PC-9 (cell line): ENCODE data around the gene TLR6. TPM values are rescaled to one million over a fixed set of nuclear protein-coding genes. Genes with fewer than 3 reads are reported as not detected.
A peak's percentile ranks its signal among the peaks of the same experiment; 100 is the strongest.

ENCODE experiments used
- BruUV-seq: library from RNA; stranded (reverse); fragments of 400-500 nt; replicated peaks from 2 replicates; lab custom pipeline; 2021; lab: Mats Ljungman, UMichigan
- CTCF ChIA-PET: fragments of 300-600 bp; sonication (Branson Sonifier 250); formaldehyde crosslinking; loops from one replicate; lab custom pipeline; 2022; ENCODE audit warnings: antibody characterized with exemption; lab: Charles Lee
- POLR2A ChIA-PET: fragments of 300-600 bp; sonication (Branson Sonifier 250); formaldehyde crosslinking; loops from one replicate; lab custom pipeline; 2022; ENCODE audit warnings: antibody characterized with exemption; ENCODE audit not compliant: unreplicated experiment; lab: Charles Lee
- DNase-seq, 2 experiments: peaks; one replicate each; pipeline versions ENCODE4 v3.0.0 to v3.0.0-alpha.2; 2015 to 2022; ENCODE audit warnings: mixed read lengths in 1 of 2
- H2AFZ ChIP-seq: fragments of 200-600 bp; sonication (generic); 2 replicates; pipeline ENCODE4 v1.8.1; 2017; ENCODE audit warnings: antibody characterized with exemption
- H3F3A ChIP-seq: fragments of 200-600 bp; sonication (generic); 2 replicates; pipeline ENCODE4 v1.8.1; 2017; ENCODE audit warnings: antibody characterized with exemption, mild to moderate bottlenecking, low read depth; ENCODE audit not compliant: insufficient read depth
- H3K27ac ChIP-seq: fragments of 200-600 bp; sonication (generic); 2 replicates; pipeline ENCODE4 v1.6.1; 2016; ENCODE audit warnings: mixed run types
- H3K27me3 ChIP-seq: fragments of 200-600 bp; sonication (generic); 2 replicates; pipeline ENCODE4 v1.6.1; 2016; ENCODE audit warnings: low read depth, mixed run types; ENCODE audit not compliant: insufficient read depth
- H3K36me3 ChIP-seq: fragments of 200-600 bp; sonication (generic); 2 replicates; pipeline ENCODE4 v1.6.1; 2016; ENCODE audit warnings: low read depth, mixed run types
- H3K4me1 ChIP-seq: fragments of 200-600 bp; sonication (generic); replicated peaks from 2 replicates; pipeline ENCODE4 v1.6.1; 2016; ENCODE audit warnings: mixed run types; ENCODE audit not compliant: insufficient read depth
- H3K4me2 ChIP-seq: fragments of 200-600 bp; sonication (generic); 2 replicates; pipeline ENCODE4 v1.6.1; 2017; ENCODE audit warnings: mixed run types
- H3K4me3 ChIP-seq: fragments of 200-600 bp; sonication (generic); 2 replicates; pipeline ENCODE4 v1.6.1; 2016; ENCODE audit warnings: mixed run types
- H3K79me2 ChIP-seq: fragments of 200-600 bp; sonication (generic); 2 replicates; pipeline ENCODE4 v1.6.1; 2017; ENCODE audit warnings: low read depth, mixed run types
- H3K9me2 ChIP-seq: fragments of 200-600 bp; sonication (generic); 2 replicates; pipeline ENCODE4 v1.8.1; 2017; ENCODE audit warnings: mild to moderate bottlenecking; ENCODE audit not compliant: insufficient read depth
- H3K9me3 ChIP-seq: fragments of 200-600 bp; sonication (generic); 2 replicates; pipeline ENCODE4 v1.8.1; 2016; ENCODE audit warnings: low read depth; ENCODE audit not compliant: insufficient read depth
- H4K20me1 ChIP-seq: fragments of 200-600 bp; sonication (generic); 2 replicates; pipeline ENCODE4 v1.8.1; 2017; ENCODE audit not compliant: insufficient read depth
- EZH2 ChIP-seq: fragments of 200-600 bp; sonication (generic); IDR thresholded peaks from 2 replicates; pipeline ENCODE4 v1.8.0; 2017; ENCODE audit warnings: antibody characterized with exemption, low read depth
- intact Hi-C: fragments of 100-400 bp; cut with micrococcal nuclease; formaldehyde crosslinking; loops from one replicate; pipeline ENCODE4 v1.10.0; 2022; ENCODE audit not compliant: unreplicated experiment
- total RNA-seq: library from RNA; stranded (reverse); gene quantifications from 2 replicates; pipeline ENCODE4 v1.2.3, GENCODE V29; 2021
- TF ChIP-seq, protein P1 (sequence below): fragments of 200-600 bp; sonication (generic); conservative IDR thresholded peaks from 2 replicates; pipeline ENCODE4 v1.6.1; 2017; ENCODE audit warnings: mixed run types, antibody characterized with exemption, mild to moderate bottlenecking, moderate library complexity

Gene TLR6
- total RNA-seq, 1 experiment from 2014 or later, result 9.3 TPM

DNA sequence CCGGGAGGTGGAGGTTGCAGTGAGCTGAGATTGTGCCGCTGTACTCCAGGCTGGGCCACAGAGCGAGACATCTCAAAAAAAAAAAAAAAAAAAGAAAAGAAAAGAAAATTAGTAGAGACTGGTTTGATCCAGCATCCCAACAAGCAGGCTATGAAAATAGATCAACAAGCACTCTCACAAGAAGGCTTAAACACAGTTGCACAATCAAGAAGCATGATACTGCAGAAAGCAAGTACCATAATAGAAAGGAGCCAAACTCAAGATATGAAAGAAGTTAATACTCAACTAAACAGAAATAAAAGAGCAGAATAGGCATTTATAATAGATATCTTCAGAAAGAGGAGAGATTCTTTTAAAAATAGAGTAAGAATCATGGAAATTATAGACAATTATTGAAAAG, 10.6 kb downstream of the TLR6 start:
- intact Hi-C loops, result no loop called here
- DNase-seq, result no peak
- H3F3A ChIP-seq, result no peaks in the 10 kb centered on the region
- no peak overlapping the region for H3K27ac ChIP-seq
- no peak for TF ChIP-seq EZH2
- TF ChIP-seq, protein P1, sequence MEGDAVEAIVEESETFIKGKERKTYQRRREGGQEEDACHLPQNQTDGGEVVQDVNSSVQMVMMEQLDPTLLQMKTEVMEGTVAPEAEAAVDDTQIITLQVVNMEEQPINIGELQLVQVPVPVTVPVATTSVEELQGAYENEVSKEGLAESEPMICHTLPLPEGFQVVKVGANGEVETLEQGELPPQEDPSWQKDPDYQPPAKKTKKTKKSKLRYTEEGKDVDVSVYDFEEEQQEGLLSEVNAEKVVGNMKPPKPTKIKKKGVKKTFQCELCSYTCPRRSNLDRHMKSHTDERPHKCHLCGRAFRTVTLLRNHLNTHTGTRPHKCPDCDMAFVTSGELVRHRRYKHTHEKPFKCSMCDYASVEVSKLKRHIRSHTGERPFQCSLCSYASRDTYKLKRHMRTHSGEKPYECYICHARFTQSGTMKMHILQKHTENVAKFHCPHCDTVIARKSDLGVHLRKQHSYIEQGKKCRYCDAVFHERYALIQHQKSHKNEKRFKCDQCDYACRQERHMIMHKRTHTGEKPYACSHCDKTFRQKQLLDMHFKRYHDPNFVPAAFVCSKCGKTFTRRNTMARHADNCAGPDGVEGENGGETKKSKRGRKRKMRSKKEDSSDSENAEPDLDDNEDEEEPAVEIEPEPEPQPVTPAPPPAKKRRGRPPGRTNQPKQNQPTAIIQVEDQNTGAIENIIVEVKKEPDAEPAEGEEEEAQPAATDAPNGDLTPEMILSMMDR, result no peak
- no peaks in the 10 kb centered on the region for H3K36me3 ChIP-seq
- ChIA-PET POLR2A (no interaction called here), CTCF (interaction anchor here (0.6 kb wide), 1 partner anchor 50 kb away, joined by 3 read pairs; no protein-coding TSS in a partner anchor)
- no TSS peak for BruUV-seq
- H3K4me1 ChIP-seq, result no peaks in the 10 kb centered on the region
- no peak overlapping the region for H3K4me3 ChIP-seq
- no peaks in the 10 kb centered on the region; the same call in 1 of the 2 replicates for H3K9me3 ChIP-seq
- no peaks in the 10 kb centered on the region for H3K79me2 ChIP-seq
- H2AFZ ChIP-seq, result no peak overlapping the region
- no peaks in the 10 kb centered on the region for H4K20me1 ChIP-seq
- H3K27me3 ChIP-seq, result no peaks in the 10 kb centered on the region
- no peak overlapping the region for H3K4me2 ChIP-seq
- no peaks in the 10 kb centered on the region for H3K9me2 ChIP-seq

DNA sequence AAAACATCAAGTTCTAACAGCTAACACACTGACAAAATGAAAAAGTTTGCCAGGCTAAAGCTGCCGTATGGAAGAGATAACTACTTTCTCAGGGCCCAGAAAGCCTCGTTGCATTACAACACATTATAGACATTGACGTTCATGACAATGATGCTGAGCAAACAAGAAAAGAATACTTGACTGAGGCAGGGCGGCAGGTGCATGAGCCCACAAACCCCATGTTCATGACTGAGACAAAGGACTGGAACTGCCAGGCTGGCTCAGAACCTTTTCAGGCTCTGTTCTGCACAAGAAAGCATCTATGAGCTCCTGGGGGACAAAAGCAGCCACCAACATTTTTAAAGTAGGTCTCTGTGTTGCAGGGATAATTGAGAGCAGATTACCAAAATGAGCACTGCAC, 13.6 kb downstream of the TLR6 start:
- ChIA-PET POLR2A (no interaction called here), CTCF (interaction anchor here (1.0 kb wide), 1 partner anchor 26 kb away, joined by 3 read pairs; no protein-coding TSS in a partner anchor)
- H4K20me1 ChIP-seq, result no peaks in the 10 kb centered on the region
- no peak overlapping the region for H2AFZ ChIP-seq
- H3K9me3 ChIP-seq, result peaks cover 4% of the 10 kb centered on the region; the same call in 1 of the 2 replicates
- intact Hi-C loops, result no loop called here
- TF ChIP-seq EZH2, result no peak
- TF ChIP-seq, protein P1, result no peak
- H3K9me2 ChIP-seq, result no peaks in the 10 kb centered on the region
- no peaks in the 10 kb centered on the region for H3K36me3 ChIP-seq
- no peaks in the 10 kb centered on the region for H3K79me2 ChIP-seq
- peaks cover 4% of the 10 kb centered on the region for H3K4me1 ChIP-seq
- H3F3A ChIP-seq, result no peaks in the 10 kb centered on the region
- no peaks in the 10 kb centered on the region for H3K27me3 ChIP-seq
- no peak for DNase-seq
- no TSS peak for BruUV-seq
- H3K4me2 ChIP-seq, result no peak overlapping the region
- no peak overlapping the region for H3K27ac ChIP-seq
- H3K4me3 ChIP-seq, result no peak overlapping the region

DNA sequence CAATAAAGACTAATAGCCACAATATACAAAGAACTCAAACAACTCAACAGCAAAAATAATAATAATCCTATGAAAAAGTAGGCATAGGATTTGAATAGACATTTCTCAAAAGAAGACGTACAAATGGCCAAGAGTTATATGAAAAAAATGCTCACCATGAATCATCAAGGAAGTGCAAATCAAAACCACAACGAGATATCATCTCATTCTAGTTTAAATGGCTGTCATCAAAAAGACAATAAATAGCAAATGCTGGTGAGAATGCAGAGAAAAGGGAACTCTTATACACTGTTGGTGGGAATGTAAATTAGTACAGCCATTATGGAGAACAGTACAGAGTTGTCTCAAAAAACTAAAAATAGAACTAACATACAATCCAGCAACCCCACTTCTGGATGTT, 18.8 kb downstream of the TLR6 start:
- DNase-seq, result peak in 1 of 2 experiments; percentile 58
- intact Hi-C loops, result no loop called here
- peak overlapping the region; percentile 11; the same call in 1 of the 2 replicates for H3K27ac ChIP-seq

More for the DNA sequence above, 18.8 kb downstream of the TLR6 start:
- peaks cover 12% of the 10 kb centered on the region for H3K4me1 ChIP-seq
- H3K4me3 ChIP-seq, result no peak overlapping the region
- POLR2A ChIA-PET, result no interaction called here
- H3K27me3 ChIP-seq, result no peaks in the 10 kb centered on the region
- TF ChIP-seq, protein P1, result no peak
- no peak for TF ChIP-seq EZH2
- BruUV-seq, result no TSS peak
- no peaks in the 10 kb centered on the region for H3F3A ChIP-seq
- H3K9me3 ChIP-seq, result peaks cover 26% of the 10 kb centered on the region; the same call in 1 of the 2 replicates
- no peaks in the 10 kb centered on the region for H4K20me1 ChIP-seq
- H3K36me3 ChIP-seq, result no peaks in the 10 kb centered on the region
- CTCF ChIA-PET, result no interaction called here
- H3K9me2 ChIP-seq, result no peaks in the 10 kb centered on the region
- no peaks in the 10 kb centered on the region for H3K79me2 ChIP-seq
- peak overlapping the region; percentile 8; the same call in 1 of the 2 replicates for H3K4me2 ChIP-seq
- no peak overlapping the region for H2AFZ ChIP-seq
